HFFc6 (cell line): Measurements from ENCODE around the gene PTPRD. TPM values are rescaled to one million over a fixed set of nuclear protein-coding genes. Genes with fewer than 3 reads are reported as not detected.

Experiments
- DNase-seq: peaks from one replicate; pipeline ENCODE4 v3.0.0-alpha.2; 2018
- H3K27ac Mint-ChIP-seq: 2 replicates; pipeline ENCODE4 v1.8.0; 2020; ENCODE audit warnings: mild to moderate bottlenecking, mixed read lengths
- H3K27me3 Mint-ChIP-seq: 2 replicates; pipeline ENCODE4 v1.8.0; 2021; ENCODE audit warnings: mild to moderate bottlenecking, moderate library complexity, mixed read lengths; ENCODE audit not compliant: insufficient read depth
- H3K36me3 Mint-ChIP-seq: 2 replicates; pipeline ENCODE4 v1.8.0; 2021; ENCODE audit warnings: low read depth, mixed read lengths
- H3K4me1 Mint-ChIP-seq: 2 replicates; pipeline ENCODE4 v1.8.0; 2020; ENCODE audit warnings: low read depth, mixed read lengths
- H3K4me3 Mint-ChIP-seq: 2 replicates; pipeline ENCODE4 v1.8.0; 2020; ENCODE audit warnings: mild to moderate bottlenecking, moderate library complexity, mixed read lengths
- H3K9me3 Mint-ChIP-seq: 2 replicates; pipeline ENCODE4 v1.8.0; 2020; ENCODE audit warnings: mild to moderate bottlenecking, mixed read lengths
- total RNA-seq, 6 experiments: library from RNA; stranded (reverse); fragmentation: NEBNext Ultra II Directional; extraction: Animal tissue kit (Norgen Biotek cat#: 25700); gene quantifications; 2 replicates in 1 of 6; 3 replicates in 5 of 6; pipeline ENCODE4 v1.2.3, GENCODE V29; 2021
- TF ChIP-seq, protein P1 (sequence below): fragments of 200-600 bp; sonication (generic); IDR thresholded peaks from 2 replicates; pipeline ENCODE4 v1.5.0; 2021; ENCODE audit warnings: antibody characterized with exemption, mild to moderate bottlenecking

PTPRD gene
- total RNA-seq, 6 experiments from 2014 or later = not detected

- Mint-ChIP-seq H3K4me1 (no peaks in the 10 kb centered on the region), H3K36me3 (no peaks in the 10 kb centered on the region), H3K27me3 (no peaks in the 10 kb centered on the region), H3K27ac (no peak overlapping the region), H3K9me3 (peaks cover 38% of the 10 kb centered on the region), H3K4me3 (no peak overlapping the region)
- no peak for DNase-seq
- TF ChIP-seq, protein P1, sequence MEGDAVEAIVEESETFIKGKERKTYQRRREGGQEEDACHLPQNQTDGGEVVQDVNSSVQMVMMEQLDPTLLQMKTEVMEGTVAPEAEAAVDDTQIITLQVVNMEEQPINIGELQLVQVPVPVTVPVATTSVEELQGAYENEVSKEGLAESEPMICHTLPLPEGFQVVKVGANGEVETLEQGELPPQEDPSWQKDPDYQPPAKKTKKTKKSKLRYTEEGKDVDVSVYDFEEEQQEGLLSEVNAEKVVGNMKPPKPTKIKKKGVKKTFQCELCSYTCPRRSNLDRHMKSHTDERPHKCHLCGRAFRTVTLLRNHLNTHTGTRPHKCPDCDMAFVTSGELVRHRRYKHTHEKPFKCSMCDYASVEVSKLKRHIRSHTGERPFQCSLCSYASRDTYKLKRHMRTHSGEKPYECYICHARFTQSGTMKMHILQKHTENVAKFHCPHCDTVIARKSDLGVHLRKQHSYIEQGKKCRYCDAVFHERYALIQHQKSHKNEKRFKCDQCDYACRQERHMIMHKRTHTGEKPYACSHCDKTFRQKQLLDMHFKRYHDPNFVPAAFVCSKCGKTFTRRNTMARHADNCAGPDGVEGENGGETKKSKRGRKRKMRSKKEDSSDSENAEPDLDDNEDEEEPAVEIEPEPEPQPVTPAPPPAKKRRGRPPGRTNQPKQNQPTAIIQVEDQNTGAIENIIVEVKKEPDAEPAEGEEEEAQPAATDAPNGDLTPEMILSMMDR = no peak
Measured at GRCh38 chr9:8651070-8651845, 1961.5 kb downstream of the PTPRD start.

- H3K4me1 Mint-ChIP-seq = no peaks in the 10 kb centered on the region
- peaks cover 51% of the 10 kb centered on the region for H3K9me3 Mint-ChIP-seq
- TF ChIP-seq, protein P1 = no peak
- no peak overlapping the region for H3K27ac Mint-ChIP-seq
- no peak for DNase-seq
- no peaks in the 10 kb centered on the region for H3K36me3 Mint-ChIP-seq
- no peaks in the 10 kb centered on the region for H3K27me3 Mint-ChIP-seq
- no peak overlapping the region for H3K4me3 Mint-ChIP-seq
Measured at GRCh38 chr9:8649807-8650206, 1963.0 kb downstream of the PTPRD start.

DNA sequence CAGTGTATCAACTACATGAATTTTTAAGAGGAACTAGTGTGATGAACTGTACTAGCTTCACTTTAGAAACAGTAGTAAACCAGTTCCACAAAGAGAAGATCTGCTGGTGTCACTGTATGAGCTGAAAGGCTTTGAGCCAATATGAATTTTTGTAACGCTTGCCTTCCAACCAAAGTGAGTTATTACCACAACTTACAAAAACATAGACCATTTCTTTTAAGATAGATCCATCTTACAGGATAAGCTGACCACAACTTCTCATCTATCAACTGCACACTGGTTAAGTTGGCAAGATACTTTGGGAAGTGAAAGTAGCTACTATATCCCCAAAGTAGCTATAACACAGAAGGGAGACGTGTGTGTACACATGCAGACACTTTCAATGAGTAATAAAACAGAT is 1963.6 kb downstream of the PTPRD start:
- TF ChIP-seq, protein P1 = no peak
- DNase-seq = no peak
- no peak overlapping the region for H3K27ac Mint-ChIP-seq
- no peak overlapping the region for H3K4me3 Mint-ChIP-seq
- H3K36me3 Mint-ChIP-seq = no peaks in the 10 kb centered on the region
- no peaks in the 10 kb centered on the region for H3K4me1 Mint-ChIP-seq
- peaks cover 51% of the 10 kb centered on the region for H3K9me3 Mint-ChIP-seq
- no peaks in the 10 kb centered on the region for H3K27me3 Mint-ChIP-seq

DNA sequence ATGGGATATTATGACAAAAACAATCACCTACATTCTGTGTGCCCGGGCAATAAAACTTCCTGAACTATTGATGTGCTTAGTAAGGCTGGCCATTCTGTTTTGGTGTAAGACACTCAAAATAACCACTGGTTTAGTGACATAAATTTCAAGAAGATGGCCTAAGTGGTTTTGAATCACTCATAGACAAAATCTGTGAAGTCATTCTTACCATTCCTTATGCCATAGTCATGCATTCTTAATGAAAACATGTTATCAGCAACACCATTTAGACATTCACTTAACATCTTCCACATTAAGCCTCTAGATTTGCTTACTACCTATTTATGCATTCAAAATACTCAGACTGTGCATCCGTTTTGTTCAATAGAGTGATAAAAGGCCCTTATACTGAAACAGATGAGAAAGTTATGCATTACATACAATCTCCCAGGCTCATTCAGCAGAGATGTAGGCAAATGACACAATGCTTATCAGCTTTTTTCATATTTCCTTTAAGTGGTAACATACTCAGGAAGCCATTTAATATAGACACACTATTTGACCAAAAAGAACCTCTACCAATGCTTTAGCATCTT is 1964.4 kb downstream of the PTPRD start:
- no peaks in the 10 kb centered on the region for H3K4me1 Mint-ChIP-seq
- no peak overlapping the region for H3K4me3 Mint-ChIP-seq
- DNase-seq = no peak
- TF ChIP-seq, protein P1 = no peak
- H3K36me3 Mint-ChIP-seq = no peaks in the 10 kb centered on the region
- no peaks in the 10 kb centered on the region; the same call in 1 of the 2 replicates for H3K27me3 Mint-ChIP-seq
- H3K27ac Mint-ChIP-seq = no peak overlapping the region
- H3K9me3 Mint-ChIP-seq = peaks cover 48% of the 10 kb centered on the region

DNA sequence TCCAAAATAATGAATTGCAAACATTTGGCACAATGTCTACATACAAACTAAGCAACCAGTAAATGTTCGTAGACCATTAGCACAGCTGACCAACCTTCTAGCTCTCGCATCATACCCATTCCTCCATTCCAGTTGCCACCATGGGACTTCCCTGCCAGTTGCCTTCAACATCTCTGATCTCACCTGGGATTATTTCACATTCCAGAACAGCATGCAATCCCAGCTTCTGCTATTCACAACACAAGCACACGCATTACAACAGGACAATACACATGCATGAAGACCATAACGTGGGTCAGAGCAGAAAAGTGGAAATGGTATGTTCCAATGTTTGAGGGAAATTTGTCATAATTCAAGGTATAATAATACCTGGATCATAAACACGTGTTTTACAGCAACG is 1965.0 kb downstream of the PTPRD start:
- peaks cover 51% of the 10 kb centered on the region for H3K9me3 Mint-ChIP-seq
- no peak for DNase-seq
- TF ChIP-seq, protein P1 = no peak
- no peaks in the 10 kb centered on the region for H3K36me3 Mint-ChIP-seq
- no peaks in the 10 kb centered on the region for H3K4me1 Mint-ChIP-seq
- H3K27ac Mint-ChIP-seq = no peak overlapping the region
- H3K4me3 Mint-ChIP-seq = no peak overlapping the region
- no peaks in the 10 kb centered on the region; the same call in 1 of the 2 replicates for H3K27me3 Mint-ChIP-seq
